ENCODE data around the gene DLX5. TPM values are rescaled to one million over a fixed set of nuclear protein-coding genes. Genes with fewer than 3 reads are reported as not detected.

DLX5 gene
- total and polyA plus RNA-seq, 4 donors = 0.50 TPM; not detected in 3

DNA sequence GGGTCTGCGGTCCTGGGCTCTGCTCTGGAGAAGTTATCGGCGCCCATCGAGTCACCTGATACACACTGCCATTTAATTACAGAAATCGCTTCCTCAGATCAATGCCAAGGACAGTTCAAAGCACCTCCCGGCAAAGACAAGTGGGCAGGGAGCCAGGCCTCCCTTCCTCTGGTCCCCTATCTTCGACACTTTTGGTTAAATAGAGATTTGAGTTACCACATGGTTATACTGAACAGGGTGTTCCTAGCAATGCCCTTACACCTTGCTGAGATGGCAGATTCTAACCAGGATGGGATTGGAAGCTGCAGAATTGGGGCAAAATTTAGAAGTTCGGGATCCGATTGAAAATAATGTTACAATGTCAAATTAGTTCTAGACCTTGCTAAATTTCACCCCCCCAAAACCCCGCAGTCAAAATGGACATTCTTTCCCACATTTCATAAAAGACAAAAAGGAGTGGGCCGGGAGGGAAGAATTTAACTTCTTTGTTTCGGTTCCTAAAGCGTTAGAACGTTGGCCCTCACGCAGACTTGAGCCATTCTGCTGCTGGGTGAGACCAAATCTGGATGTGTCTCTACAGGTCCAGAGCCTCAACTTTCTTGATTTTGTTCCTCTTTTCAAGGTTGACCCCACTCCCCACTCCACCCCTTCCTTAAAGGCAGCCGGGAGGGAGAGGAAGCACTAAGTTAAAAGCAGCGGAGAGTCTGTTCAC lies 2.2 kb upstream of the DLX5 start:
- Histone ChIP-seq H3K27ac (ENCODE audit: low read depth, low read length) (no peak overlapping the region), H3K27me3 (ENCODE audit: control insufficient read depth, insufficient read depth, low read length) (peaks cover 62% of the 10 kb centered on the region), H3K9me3 (ENCODE audit: control insufficient read depth, insufficient read depth, low read length) (no peaks in the 10 kb centered on the region), H3K4me1 (ENCODE audit: control insufficient read depth, insufficient read depth, low read length) (peaks cover 37% of the 10 kb centered on the region), H3K4me3 (ENCODE audit: low read depth, low read length) (no peak overlapping the region), H3K36me3 (ENCODE audit: control insufficient read depth, insufficient read depth, low read length) (no peaks in the 10 kb centered on the region)
- DNase-seq (ENCODE audit: low read depth in 4 of 6, low spot score in 6 of 6) = peak in 1 of 6 donors; percentile 29
- 14% methylated on average over 10 of the region's 17 CpGs for WGBS (ENCODE audit: insufficient coverage)

- no peaks in the 10 kb centered on the region for H3K36me3 ChIP-seq (ENCODE audit: control insufficient read depth, insufficient read depth, low read length)
- peaks cover 45% of the 10 kb centered on the region for H3K4me1 ChIP-seq (ENCODE audit: control insufficient read depth, insufficient read depth, low read length)
- H3K27me3 ChIP-seq (ENCODE audit: control insufficient read depth, insufficient read depth, low read length) = peaks cover 69% of the 10 kb centered on the region
- no peak overlapping the region for H3K4me3 ChIP-seq (ENCODE audit: low read depth, low read length)
- no peaks in the 10 kb centered on the region for H3K9me3 ChIP-seq (ENCODE audit: control insufficient read depth, insufficient read depth, low read length)
- H3K27ac ChIP-seq (ENCODE audit: low read depth, low read length) = no peak overlapping the region
- DNase-seq (ENCODE audit: low read depth in 4 of 6, low spot score in 6 of 6) = peak in 2 of 6 donors; percentile 29 to 46
- 6% methylated on average over 23 of the region's 29 CpGs for WGBS (ENCODE audit: insufficient coverage)
Observed at GRCh38 chr7:97025983-97026714, 1.5 kb upstream of the DLX5 start.

DNA sequence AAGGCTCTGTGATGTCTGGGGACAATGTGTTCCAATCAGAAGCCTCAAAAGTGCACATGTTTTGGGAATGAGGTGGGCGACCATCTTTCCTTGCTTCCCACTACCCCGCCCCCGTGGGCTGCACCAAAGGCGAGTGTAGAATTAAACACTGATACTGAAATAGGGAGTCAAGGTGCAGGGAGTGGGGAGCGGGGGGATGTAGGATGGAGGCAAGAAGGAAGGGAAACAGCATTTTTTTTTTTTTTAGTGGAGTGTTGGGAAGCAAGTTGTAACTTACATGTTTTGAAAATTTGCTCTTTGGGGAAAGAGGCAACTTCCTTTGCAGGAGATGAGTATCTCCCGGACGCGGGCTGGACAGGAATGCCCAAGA lies 484 bp upstream of the DLX5 start:
- peaks cover 79% of the 10 kb centered on the region for H3K27me3 ChIP-seq (ENCODE audit: control insufficient read depth, insufficient read depth, low read length)
- peaks cover 51% of the 10 kb centered on the region for H3K4me1 ChIP-seq (ENCODE audit: control insufficient read depth, insufficient read depth, low read length)
- no peak for DNase-seq (ENCODE audit: low read depth in 4 of 6, low spot score in 6 of 6)
- WGBS (ENCODE audit: insufficient coverage) = 0% methylated on average over 1 of the region's 8 CpGs
- no peak overlapping the region for H3K4me3 ChIP-seq (ENCODE audit: low read depth, low read length)
- no peaks in the 10 kb centered on the region for H3K36me3 ChIP-seq (ENCODE audit: control insufficient read depth, insufficient read depth, low read length)
- H3K9me3 ChIP-seq (ENCODE audit: control insufficient read depth, insufficient read depth, low read length) = no peaks in the 10 kb centered on the region
- no peak overlapping the region for H3K27ac ChIP-seq (ENCODE audit: low read depth, low read length)

DNA sequence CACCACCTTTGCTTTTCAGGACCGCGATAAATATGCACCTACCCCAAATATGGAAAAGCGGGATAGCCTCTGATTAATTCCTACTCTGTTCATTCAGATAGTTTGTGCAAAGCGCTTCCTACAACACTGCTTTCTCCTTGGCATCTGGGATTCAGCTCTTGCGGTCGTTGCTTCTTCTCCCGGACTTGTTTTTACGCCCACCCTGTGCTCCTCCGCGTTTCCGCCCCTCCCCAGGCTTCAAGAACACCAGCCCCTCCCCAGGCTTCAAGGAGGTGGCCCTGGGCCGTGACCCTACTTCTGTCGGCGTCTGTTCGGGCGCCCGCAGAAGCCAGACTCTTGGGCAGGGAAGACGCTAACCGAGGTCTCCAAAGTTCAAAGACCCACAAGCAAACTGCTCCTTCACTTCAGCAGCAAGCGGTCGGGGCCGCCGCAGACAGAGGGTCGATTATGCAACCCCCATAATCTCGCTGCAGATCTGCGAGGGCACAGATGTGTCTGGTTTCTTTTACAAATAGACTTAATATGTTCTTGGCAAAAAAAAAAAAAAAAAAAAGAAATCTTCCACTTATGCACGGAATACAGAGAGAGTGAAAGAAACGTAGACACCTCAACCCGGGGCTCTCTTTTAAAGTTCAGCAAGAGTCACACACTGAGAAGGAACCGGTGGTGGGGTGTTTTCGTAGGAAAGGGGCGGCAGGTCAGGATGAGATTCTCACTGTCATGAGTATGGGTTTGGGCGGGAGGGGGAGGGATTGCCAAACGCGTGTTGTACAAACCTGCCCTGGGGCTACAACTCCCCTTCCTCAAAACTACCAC lies 1.9 kb downstream of the DLX5 start:
- Histone ChIP-seq H3K4me1 (ENCODE audit: control insufficient read depth, insufficient read depth, low read length) (peaks cover 62% of the 10 kb centered on the region), H3K27ac (ENCODE audit: low read depth, low read length) (no peak overlapping the region), H3K4me3 (ENCODE audit: low read depth, low read length) (no peak overlapping the region), H3K9me3 (ENCODE audit: control insufficient read depth, insufficient read depth, low read length) (no peaks in the 10 kb centered on the region), H3K27me3 (ENCODE audit: control insufficient read depth, insufficient read depth, low read length) (peaks cover 100% of the 10 kb centered on the region), H3K36me3 (ENCODE audit: control insufficient read depth, insufficient read depth, low read length) (no peaks in the 10 kb centered on the region)
- peak in 2 of 6 donors; percentile 2 to 43 for DNase-seq (ENCODE audit: low read depth in 4 of 6, low spot score in 6 of 6)
- WGBS (ENCODE audit: insufficient coverage) = 3% methylated on average over 22 of the region's 35 CpGs

DNA sequence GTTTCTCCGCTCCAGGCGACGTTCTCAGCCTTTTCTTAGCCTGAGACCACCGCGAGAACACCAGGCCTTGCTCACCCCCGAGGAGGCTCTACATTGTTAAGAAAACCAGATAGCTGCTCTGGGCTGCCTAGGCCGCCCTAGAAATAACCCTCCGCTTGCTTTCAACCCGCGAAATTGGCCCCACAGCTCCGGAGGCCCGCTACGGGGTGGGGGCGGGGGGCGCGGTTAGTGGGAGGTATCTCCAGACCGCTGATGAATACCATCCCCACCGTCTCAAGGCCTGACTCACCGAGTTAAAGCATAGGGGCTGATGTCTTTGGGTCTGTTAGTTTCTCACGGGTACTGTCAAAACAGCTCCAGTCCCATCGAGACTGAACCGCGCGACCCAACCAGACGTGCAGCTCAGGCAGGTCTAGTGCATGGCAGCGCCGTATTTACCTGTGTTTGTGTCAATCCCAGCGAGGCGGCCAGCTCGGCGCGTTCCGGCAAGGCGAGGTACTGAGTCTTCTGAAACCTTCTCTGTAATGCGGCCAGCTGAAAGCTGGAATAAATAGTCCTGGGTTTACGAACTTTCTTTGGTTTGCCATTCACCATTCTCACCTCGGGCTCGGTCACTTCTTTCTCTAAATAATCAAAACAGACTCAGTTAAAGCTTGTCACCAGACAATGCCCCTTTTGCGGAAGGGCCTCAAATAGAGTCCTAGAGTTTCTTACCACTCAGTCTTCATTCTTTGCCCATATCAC lies 2.7 kb downstream of the DLX5 start:
- no peak overlapping the region for H3K4me3 ChIP-seq (ENCODE audit: low read depth, low read length)
- no peak overlapping the region for H3K27ac ChIP-seq (ENCODE audit: low read depth, low read length)
- no peaks in the 10 kb centered on the region for H3K36me3 ChIP-seq (ENCODE audit: control insufficient read depth, insufficient read depth, low read length)
- WGBS (ENCODE audit: insufficient coverage) = 3% methylated on average over 24 of the region's 39 CpGs
- no peaks in the 10 kb centered on the region for H3K9me3 ChIP-seq (ENCODE audit: control insufficient read depth, insufficient read depth, low read length)
- peaks cover 100% of the 10 kb centered on the region for H3K27me3 ChIP-seq (ENCODE audit: control insufficient read depth, insufficient read depth, low read length)
- peaks cover 64% of the 10 kb centered on the region for H3K4me1 ChIP-seq (ENCODE audit: control insufficient read depth, insufficient read depth, low read length)
- peak in 2 of 6 donors; percentile 30 to 54 for DNase-seq (ENCODE audit: low read depth in 4 of 6, low spot score in 6 of 6)

- peak in 2 of 6 donors; percentile 10 to 47 for DNase-seq (ENCODE audit: low read depth in 4 of 6, low spot score in 6 of 6)
- Histone ChIP-seq H3K27ac (ENCODE audit: low read depth, low read length) (no peak overlapping the region), H3K4me3 (ENCODE audit: low read depth, low read length) (no peak overlapping the region), H3K36me3 (ENCODE audit: control insufficient read depth, insufficient read depth, low read length) (no peaks in the 10 kb centered on the region), H3K27me3 (ENCODE audit: control insufficient read depth, insufficient read depth, low read length) (peaks cover 100% of the 10 kb centered on the region), H3K4me1 (ENCODE audit: control insufficient read depth, insufficient read depth, low read length) (peaks cover 66% of the 10 kb centered on the region), H3K9me3 (ENCODE audit: control insufficient read depth, insufficient read depth, low read length) (no peaks in the 10 kb centered on the region)
- 2% methylated on average over 66 of the region's 67 CpGs for WGBS (ENCODE audit: insufficient coverage)
Observed at GRCh38 chr7:97020996-97021746, 3.5 kb downstream of the DLX5 start.

- H3K36me3 ChIP-seq (ENCODE audit: control insufficient read depth, insufficient read depth, low read length) = no peaks in the 10 kb centered on the region
- H3K4me3 ChIP-seq (ENCODE audit: low read depth, low read length) = no peak overlapping the region
- 1% methylated on average over 16 of the region's 17 CpGs for WGBS (ENCODE audit: insufficient coverage)
- peak in 2 of 6 donors; percentile 12 to 22 for DNase-seq (ENCODE audit: low read depth in 4 of 6, low spot score in 6 of 6)
- H3K27ac ChIP-seq (ENCODE audit: low read depth, low read length) = no peak overlapping the region
- H3K9me3 ChIP-seq (ENCODE audit: control insufficient read depth, insufficient read depth, low read length) = no peaks in the 10 kb centered on the region
- peaks cover 65% of the 10 kb centered on the region for H3K4me1 ChIP-seq (ENCODE audit: control insufficient read depth, insufficient read depth, low read length)
- peaks cover 100% of the 10 kb centered on the region for H3K27me3 ChIP-seq (ENCODE audit: control insufficient read depth, insufficient read depth, low read length)
Observed at GRCh38 chr7:97020601-97020995, 4.0 kb downstream of the DLX5 start.

DNA sequence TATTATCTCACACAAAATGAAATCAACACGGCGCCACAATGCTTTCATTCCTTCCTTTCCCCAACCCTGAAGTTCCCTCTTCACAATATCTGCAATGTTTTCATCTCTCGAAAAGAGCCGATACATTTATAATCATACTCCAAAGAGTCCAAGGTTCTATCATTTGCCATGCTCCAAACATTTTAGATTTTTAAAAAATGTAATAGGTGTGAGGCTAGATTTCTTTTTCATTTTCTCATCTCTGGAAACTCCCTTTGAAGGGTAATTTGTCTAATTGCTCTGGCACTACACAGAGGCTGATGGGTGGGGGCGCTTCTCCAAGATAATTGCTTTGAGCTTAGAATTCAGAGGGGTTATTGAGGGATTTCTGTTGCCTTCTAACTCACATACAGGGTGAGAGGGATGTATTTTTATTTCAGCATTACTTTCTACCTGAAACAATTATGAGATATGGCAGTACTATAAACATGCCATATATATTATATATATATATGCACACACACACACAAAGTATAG lies 4.9 kb downstream of the DLX5 start:
- Histone ChIP-seq H3K36me3 (ENCODE audit: control insufficient read depth, insufficient read depth, low read length) (no peaks in the 10 kb centered on the region), H3K27ac (ENCODE audit: low read depth, low read length) (no peak overlapping the region), H3K4me3 (ENCODE audit: low read depth, low read length) (no peak overlapping the region), H3K9me3 (ENCODE audit: control insufficient read depth, insufficient read depth, low read length) (no peaks in the 10 kb centered on the region), H3K4me1 (ENCODE audit: control insufficient read depth, insufficient read depth, low read length) (peaks cover 62% of the 10 kb centered on the region), H3K27me3 (ENCODE audit: control insufficient read depth, insufficient read depth, low read length) (peaks cover 100% of the 10 kb centered on the region)
- WGBS (ENCODE audit: insufficient coverage) = 0% methylated on average over 2 of the region's 5 CpGs
- peak in 2 of 6 donors; percentile 3 to 38 for DNase-seq (ENCODE audit: low read depth in 4 of 6, low spot score in 6 of 6)

Measured in spinal cord (tissue), 10 donors.